Activated CD8-positive, alpha-beta memory T cell treated with anti-CD3 and anti-CD28 coated beads for 36 hours (primary cell): Measurements from ENCODE around the gene CFHR2. TPM values are rescaled to one million over a fixed set of nuclear protein-coding genes. Genes with fewer than 3 reads are reported as not detected.

ENCODE experiments used
- CTCF ChIA-PET: fragments of 350-600 bp; sonication (Branson Sonifier 250); formaldehyde crosslinking; loops from one replicate; lab custom pipeline; 2021; ENCODE audit warnings: antibody characterized with exemption; lab: Charles Lee
- POLR2A ChIA-PET: fragments of 350-600 bp; sonication (Branson Sonifier 250); formaldehyde crosslinking; loops from one replicate; lab custom pipeline; 2021; ENCODE audit warnings: antibody characterized with exemption; lab: Charles Lee
- total RNA-seq, 2 experiments: library from RNA; stranded (reverse); gene quantifications; one replicate each; pipeline ENCODE4 v1.2.3, GENCODE V29; 2021

Gene CFHR2
- total RNA-seq, 2 experiments from 2014 or later, result not detected

GRCh38 chr1:196993916-196994315 is 50.4 kb downstream of the CFHR2 start:
- POLR2A ChIA-PET, result no interaction called here
- CTCF ChIA-PET, result no interaction called here

GRCh38 chr1:196997423-196997822 is 53.9 kb downstream of the CFHR2 start:
- CTCF ChIA-PET, result no interaction called here
- POLR2A ChIA-PET, result no interaction called here

- ChIA-PET CTCF (no interaction called here), POLR2A (no interaction called here)
Observed at GRCh38 chr1:197001828-197002227, 58.3 kb downstream of the CFHR2 start.

- POLR2A ChIA-PET, result no interaction called here
- CTCF ChIA-PET, result no interaction called here
Observed at GRCh38 chr1:197003132-197003531, 59.6 kb downstream of the CFHR2 start.

- ChIA-PET CTCF (no interaction called here), POLR2A (no interaction called here)
Observed at GRCh38 chr1:197008861-197009260, 65.3 kb downstream of the CFHR2 start.

Other genes starting within 250 kb of the CFHR2 start
- gene CFHR3, start 168.9 kb upstream of the CFHR2 start, total RNA-seq, result not detected
- gene CFHR1, start 124.0 kb upstream of the CFHR2 start, total RNA-seq, result not detected
- not detected for gene CFHR4, start 55.7 kb upstream of the CFHR2 start, total RNA-seq
- gene CFHR5, start 33.8 kb downstream of the CFHR2 start, total RNA-seq, result not detected
- not detected for gene F13B, start 123.5 kb downstream of the CFHR2 start, total RNA-seq
- 10 to 100 TPM; 25.8 to 25.9 TPM for gene ASPM, start 202.9 kb downstream of the CFHR2 start, total RNA-seq